NB4 (cell line): ENCODE measurements around the gene PRDM9.
"Not testable (repeated sequence)": the region's sequence is repeated elsewhere in the genome, so short reads cannot be mapped to it uniquely, and the experiment has no call there.

Source experiments
- MYC ChIP-seq: IDR thresholded peaks from 2 replicates; pipeline ENCODE4 v1.6.1; 2011; ENCODE audit warnings: low read depth, low read length
- TF ChIP-seq, protein P1 (sequence below): IDR thresholded peaks from one replicate; pipeline ENCODE4 v1.5.1; 2012; ENCODE audit warnings: low read depth, low read length
- TF ChIP-seq, protein P2 (sequence below): IDR thresholded peaks from 2 replicates; pipeline ENCODE4 v1.6.1; 2011; ENCODE audit warnings: low read depth, low read length

DNA sequence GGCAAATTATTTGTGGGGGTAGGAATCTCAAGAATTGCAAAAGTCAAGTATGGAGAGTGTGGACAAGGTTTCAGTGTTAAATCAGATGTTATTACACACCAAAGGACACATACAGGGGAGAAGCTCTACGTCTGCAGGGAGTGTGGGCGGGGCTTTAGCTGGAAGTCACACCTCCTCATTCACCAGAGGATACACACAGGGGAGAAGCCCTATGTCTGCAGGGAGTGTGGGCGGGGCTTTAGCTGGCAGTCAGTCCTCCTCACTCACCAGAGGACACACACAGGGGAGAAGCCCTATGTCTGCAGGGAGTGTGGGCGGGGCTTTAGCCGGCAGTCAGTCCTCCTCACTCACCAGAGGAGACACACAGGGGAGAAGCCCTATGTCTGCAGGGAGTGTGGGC lies 19.2 kb downstream of the PRDM9 start:
- TF ChIP-seq, protein P1, sequence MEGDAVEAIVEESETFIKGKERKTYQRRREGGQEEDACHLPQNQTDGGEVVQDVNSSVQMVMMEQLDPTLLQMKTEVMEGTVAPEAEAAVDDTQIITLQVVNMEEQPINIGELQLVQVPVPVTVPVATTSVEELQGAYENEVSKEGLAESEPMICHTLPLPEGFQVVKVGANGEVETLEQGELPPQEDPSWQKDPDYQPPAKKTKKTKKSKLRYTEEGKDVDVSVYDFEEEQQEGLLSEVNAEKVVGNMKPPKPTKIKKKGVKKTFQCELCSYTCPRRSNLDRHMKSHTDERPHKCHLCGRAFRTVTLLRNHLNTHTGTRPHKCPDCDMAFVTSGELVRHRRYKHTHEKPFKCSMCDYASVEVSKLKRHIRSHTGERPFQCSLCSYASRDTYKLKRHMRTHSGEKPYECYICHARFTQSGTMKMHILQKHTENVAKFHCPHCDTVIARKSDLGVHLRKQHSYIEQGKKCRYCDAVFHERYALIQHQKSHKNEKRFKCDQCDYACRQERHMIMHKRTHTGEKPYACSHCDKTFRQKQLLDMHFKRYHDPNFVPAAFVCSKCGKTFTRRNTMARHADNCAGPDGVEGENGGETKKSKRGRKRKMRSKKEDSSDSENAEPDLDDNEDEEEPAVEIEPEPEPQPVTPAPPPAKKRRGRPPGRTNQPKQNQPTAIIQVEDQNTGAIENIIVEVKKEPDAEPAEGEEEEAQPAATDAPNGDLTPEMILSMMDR, result not testable (repeated sequence)
- TF ChIP-seq, protein P2, sequence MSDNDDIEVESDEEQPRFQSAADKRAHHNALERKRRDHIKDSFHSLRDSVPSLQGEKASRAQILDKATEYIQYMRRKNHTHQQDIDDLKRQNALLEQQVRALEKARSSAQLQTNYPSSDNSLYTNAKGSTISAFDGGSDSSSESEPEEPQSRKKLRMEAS, result not testable (repeated sequence)
- TF ChIP-seq MYC, result not testable (repeated sequence)
